HFF-Myc (cell line): ENCODE results near the gene VIL1.

Experiments
- DNase-seq: peaks from one replicate; pipeline ENCODE4 v3.0.0-alpha.2; 2011; ENCODE audit warnings: low read depth; ENCODE audit errors: extremely low read depth
- H3K4me3 ChIP-seq: replicated peaks from 2 replicates; pipeline ENCODE4 v1.5.1; 2011; ENCODE audit warnings: low read depth, mild to moderate bottlenecking, control low read depth, low read length
- TF ChIP-seq, protein P1 (sequence below): IDR thresholded peaks from 2 replicates; pipeline ENCODE4 v1.5.1; 2012; ENCODE audit warnings: mild to moderate bottlenecking, low read depth, low read length, control low read depth; ENCODE audit errors: missing control alignments

The VIL1 gene

DNA sequence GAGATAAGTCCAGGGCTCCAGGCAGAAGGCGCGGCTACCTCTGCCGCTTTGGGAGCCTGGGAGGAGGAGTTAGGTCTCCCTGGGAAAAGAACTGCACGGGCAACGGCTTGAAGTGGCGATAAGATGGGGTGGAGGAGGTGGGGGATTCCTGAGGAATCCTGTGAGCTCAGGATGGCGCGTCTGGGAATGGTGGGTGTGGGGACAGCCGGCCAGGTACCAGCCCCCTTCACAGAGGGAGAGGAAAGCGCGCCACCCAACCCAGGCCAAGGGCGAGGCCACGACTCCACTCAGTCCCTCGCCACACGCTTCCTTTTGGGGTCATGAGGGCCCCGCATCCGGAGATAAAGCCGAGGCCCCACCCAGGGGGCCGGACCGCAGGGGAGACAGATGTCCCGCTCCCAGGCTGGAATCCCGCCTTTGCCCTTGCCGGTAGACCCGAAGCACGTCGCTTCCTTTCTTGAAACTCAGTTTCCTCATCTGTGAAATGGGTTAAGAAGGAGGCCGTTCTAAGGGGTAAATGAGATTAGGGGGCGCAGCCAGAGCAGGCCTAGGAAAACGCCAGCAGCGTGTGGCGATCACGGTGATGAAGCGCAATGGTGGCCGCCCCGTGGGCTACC lies 21.0 kb upstream of the VIL1 start:
- H3K4me3 ChIP-seq: peak overlapping the region; percentile 62
- TF ChIP-seq, protein P1, sequence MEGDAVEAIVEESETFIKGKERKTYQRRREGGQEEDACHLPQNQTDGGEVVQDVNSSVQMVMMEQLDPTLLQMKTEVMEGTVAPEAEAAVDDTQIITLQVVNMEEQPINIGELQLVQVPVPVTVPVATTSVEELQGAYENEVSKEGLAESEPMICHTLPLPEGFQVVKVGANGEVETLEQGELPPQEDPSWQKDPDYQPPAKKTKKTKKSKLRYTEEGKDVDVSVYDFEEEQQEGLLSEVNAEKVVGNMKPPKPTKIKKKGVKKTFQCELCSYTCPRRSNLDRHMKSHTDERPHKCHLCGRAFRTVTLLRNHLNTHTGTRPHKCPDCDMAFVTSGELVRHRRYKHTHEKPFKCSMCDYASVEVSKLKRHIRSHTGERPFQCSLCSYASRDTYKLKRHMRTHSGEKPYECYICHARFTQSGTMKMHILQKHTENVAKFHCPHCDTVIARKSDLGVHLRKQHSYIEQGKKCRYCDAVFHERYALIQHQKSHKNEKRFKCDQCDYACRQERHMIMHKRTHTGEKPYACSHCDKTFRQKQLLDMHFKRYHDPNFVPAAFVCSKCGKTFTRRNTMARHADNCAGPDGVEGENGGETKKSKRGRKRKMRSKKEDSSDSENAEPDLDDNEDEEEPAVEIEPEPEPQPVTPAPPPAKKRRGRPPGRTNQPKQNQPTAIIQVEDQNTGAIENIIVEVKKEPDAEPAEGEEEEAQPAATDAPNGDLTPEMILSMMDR: no peak

GRCh38 chr2:218398437-218399390 lies 20.2 kb upstream of the VIL1 start:
- TF ChIP-seq, protein P1: no peak
- DNase-seq: no peak
- peak overlapping the region; percentile 62 for H3K4me3 ChIP-seq

More for the DNA sequence above, 21.0 kb upstream of the VIL1 start:
- no peak for DNase-seq

DNA sequence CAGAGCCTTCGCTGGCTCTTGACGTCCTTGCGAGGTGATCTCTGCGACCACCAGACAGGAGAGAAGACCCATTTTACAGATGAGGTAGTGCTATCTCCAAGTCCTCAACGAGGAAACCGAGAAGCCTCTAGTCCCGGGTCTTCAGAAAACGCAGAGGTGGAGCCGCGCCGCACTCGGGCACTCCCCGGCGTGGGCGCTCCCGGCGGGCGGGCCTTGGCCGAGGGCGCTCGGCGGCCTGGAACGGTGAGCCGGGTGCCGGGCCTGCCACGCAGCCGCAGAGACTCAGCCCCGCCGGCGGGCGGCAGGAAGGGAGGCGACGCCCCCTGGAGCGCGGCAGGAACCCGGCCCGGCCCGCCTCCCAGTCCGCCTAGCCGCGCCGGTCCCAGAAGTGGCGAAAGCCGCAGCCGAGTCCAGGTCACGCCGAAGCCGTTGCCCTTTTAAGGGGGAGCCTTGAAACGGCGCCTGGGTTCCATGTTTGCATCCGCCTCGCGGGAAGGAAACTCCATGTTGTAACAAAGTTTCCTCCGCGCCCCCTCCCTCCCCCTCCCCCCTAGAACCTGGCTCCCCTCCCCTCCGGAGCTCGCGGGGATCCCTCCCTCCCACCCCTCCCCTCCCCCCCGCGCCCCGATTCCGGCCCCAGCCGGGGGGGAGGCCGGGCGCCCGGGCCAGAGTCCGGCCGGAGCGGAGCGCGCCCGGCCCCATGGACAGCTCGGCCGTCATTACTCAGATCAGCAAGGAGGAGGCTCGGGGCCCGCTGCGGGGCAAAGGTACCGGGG lies 19.3 kb upstream of the VIL1 start, which contains the start of gene CTDSP1:
Gene CTDSP1 (plus strand): TSS at position 478 of the 776 bp plus-strand sequence. CDS start 223 bp downstream, at position 701.
- peak within 1 kb of the TSS; percentile 76 for H3K4me3 ChIP-seq
- DNase-seq: peak; percentile 88
- TF ChIP-seq, protein P1: no peak

- DNase-seq: no peak
- TF ChIP-seq, protein P1: no peak
Observed at GRCh38 chr2:218400167-218400929, 18.6 kb upstream of the VIL1 start.

GRCh38 chr2:218400930-218401881 lies 17.7 kb upstream of the VIL1 start:
- H3K4me3 ChIP-seq: peak overlapping the region; percentile 76
- no peak for DNase-seq
- TF ChIP-seq, protein P1: no peak

More at GRCh38 chr2:218400167-218400929, 18.6 kb upstream of the VIL1 start:
- H3K4me3 ChIP-seq: peak overlapping the region; percentile 76
